HG02759 (cell line): ENCODE measurements around the gene SCNN1G.

ENCODE experiments used
- ATAC-seq: cut with Tn5 transposase; IDR thresholded peaks from one replicate; pipeline ENCODE4 v1.9.1; 2021; ENCODE audit warnings: mild to moderate bottlenecking, moderate library complexity; ENCODE audit not compliant: unreplicated experiment

Gene SCNN1G

GRCh38 chr16:23152386-23153178, 30.0 kb upstream of the SCNN1G start:
- no peak for ATAC-seq

DNA sequence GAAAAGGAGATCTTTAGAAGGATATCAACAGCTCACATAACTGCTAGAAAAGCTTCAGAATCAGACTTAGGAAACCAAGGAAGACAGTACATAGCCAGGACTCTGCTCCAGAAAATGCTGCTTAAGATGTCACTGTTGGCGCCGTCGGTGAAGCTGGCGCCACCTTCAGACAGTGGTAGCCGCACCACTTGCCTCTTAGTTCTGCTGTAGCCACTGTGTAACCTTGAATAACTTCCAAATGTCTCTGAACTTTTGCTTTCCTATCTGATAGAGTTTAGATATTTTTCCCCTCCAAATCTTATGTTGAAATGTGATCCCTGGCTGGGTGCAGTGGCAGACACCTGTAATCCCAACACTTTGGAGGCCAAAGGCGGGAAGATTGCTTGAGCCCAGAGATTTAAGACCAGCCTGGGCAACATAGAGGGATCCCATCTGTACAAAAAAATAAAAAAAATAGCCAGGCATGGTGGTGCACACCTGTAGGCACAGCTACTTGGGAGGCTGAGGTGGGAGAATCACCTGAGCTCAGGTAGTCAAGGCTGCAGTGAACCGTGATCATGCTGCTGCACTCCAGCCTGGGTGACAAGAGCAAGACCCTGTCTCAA, 27.0 kb upstream of the SCNN1G start:
- no peak for ATAC-seq

DNA sequence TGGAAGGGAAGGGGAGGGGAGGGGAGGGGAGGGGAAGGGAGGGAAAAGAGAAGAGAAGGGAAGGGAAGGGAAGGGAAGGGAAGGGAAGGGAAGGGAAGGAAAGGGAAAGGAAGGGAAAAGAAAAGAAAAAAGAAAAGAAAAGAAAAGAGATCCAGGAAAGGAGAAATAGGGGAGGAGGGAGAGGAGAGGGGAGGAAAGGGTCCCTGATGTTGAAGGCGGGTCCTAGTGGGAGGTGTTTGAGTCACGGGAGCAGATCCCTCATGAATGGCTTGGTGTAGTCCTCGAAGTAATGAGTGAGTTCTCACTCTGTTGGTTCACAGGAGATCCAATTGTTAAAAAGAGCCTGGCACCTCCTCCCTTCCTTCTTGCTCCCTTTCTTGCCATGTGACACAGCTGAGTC, 26.4 kb upstream of the SCNN1G start:
- ATAC-seq, result no peak

- ATAC-seq, result no peak
Measured at GRCh38 chr16:23156946-23157460, 25.5 kb upstream of the SCNN1G start.

DNA sequence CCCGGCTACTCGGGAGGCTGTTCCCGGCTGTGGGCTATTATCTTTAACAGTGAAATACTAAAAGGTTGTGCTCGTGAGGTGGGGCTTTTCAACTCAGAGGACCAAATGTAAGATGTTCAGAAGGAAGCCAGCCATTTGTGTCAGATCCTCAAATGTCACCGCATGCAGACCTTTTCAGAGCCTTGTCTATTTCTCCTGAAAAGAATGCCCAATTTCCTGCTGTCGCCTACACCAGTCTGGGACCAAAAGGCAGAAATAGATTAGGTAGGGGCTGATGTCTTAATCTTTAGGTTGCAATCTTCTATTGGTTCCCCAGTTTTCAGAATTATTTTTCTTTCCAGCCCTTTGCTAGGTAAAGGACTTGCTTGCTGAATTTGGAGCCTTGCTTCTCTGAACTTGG, 24.4 kb upstream of the SCNN1G start:
- no peak for ATAC-seq

DNA sequence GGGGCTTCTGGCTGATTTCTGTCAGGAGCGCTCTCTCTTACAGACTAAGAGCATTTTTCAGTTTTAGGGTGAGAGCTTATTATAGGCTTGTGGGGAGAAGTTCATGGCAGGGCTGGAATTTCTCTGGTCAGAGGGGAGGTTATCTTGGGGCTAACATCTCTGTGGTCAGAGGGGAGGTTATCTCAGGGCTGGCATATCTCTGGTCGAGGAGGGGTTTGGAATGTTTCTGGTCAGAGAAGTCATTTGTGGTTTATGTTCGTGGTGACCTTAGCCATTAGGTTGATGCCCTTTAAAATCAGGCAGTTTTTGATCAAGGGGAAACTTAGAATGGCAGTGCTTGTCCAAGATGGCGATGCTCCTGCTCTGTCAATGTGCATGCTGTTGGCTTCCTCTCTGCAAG, 22.5 kb upstream of the SCNN1G start:
- no peak for ATAC-seq

DNA sequence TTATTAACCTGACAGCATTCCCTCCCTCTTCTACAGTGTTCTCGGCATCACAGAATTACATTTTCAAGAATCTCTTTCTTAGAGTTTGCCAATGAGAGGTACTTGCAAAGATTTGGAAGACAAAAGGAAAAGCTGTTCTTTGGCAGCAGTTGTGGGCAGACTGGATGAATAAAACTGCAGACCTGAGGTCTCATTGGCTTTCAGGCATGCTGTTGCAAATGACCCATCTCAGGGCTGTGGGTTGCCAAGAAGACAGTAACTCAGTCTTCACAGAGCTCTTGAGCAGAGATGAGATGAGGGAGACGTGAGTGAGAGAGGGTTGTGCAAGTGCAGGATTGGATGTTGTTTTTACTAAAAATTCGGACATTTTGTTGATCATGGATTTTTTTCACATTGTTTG, 22.0 kb upstream of the SCNN1G start:
- ATAC-seq, result no peak

- no peak for ATAC-seq
Measured at GRCh38 chr16:23163921-23164320, 18.6 kb upstream of the SCNN1G start.

DNA sequence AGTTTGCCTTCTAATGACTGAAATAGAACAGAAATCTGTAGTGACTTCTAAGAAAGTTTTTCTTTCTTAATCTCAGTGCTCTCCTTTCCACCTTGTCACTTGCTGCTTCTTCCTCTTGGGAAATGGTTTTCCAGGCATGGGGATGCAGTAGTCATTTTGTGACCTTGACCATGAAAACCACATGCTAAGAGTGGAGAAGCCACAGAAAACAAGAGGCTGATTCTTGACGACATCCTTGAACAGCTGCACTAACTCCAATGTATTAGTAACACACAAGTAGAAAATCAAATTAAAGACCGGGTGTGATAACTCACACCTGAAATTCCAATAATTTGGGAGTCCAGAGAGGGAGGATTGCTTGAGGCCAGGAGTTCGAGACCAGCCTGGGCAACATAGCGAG, 17.8 kb upstream of the SCNN1G start:
- ATAC-seq, result no peak

DNA sequence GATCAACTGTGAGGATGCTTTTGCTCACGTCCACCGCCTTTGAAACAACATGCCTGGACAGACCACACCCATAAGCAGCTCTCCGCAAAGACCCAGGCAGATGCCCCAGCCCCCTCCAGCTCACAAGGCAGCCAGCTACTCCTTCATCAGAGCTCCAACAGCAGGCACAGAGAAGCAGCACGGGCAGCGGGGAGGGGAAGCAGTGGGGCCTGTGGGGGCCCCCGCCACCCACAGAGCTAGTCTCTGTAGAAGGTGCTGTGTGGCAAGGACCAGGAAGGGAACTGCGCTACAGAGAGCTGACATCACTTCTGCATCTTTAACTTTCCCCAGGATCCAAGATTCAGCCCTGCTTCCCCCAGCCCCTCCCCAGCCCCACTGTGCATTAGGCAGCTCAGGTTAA, 10.0 kb upstream of the SCNN1G start:
- no peak for ATAC-seq

- no peak for ATAC-seq
Measured at GRCh38 chr16:23172994-23173393, 9.6 kb upstream of the SCNN1G start.

DNA sequence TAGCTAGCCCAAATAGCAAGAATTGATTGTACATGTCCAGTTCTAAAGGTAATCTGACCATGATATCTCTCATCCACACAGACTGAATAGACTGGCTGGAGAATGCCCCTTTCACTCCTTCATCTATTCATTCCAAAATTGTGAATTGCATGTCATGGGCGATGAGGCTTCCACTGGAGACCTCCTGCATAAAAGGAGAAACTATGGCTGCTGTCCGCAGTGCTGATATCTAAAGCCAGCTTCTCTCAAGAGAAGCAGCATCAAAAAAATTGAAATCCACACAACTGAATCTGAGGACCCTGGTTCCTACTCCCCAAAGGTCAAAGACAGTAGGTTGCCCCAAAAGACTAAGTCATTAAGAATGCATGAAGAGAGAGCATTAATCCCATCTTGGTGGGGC, 7.9 kb upstream of the SCNN1G start:
- no peak for ATAC-seq

- ATAC-seq, result no peak
Measured at GRCh38 chr16:23175651-23176050, 6.9 kb upstream of the SCNN1G start.

- no peak for ATAC-seq
Measured at GRCh38 chr16:23181506-23181905, 1.0 kb upstream of the SCNN1G start.

GRCh38 chr16:23182206-23182678, 303 bp upstream of the SCNN1G start:
- peak; percentile 92 for ATAC-seq

- ATAC-seq, result no peak
Measured at GRCh38 chr16:23183543-23183862, 958 bp downstream of the SCNN1G start.

- ATAC-seq, result no peak
Measured at GRCh38 chr16:23185656-23186055, 3.1 kb downstream of the SCNN1G start.

- ATAC-seq, result no peak
Measured at GRCh38 chr16:23186171-23186570, 3.6 kb downstream of the SCNN1G start.

DNA sequence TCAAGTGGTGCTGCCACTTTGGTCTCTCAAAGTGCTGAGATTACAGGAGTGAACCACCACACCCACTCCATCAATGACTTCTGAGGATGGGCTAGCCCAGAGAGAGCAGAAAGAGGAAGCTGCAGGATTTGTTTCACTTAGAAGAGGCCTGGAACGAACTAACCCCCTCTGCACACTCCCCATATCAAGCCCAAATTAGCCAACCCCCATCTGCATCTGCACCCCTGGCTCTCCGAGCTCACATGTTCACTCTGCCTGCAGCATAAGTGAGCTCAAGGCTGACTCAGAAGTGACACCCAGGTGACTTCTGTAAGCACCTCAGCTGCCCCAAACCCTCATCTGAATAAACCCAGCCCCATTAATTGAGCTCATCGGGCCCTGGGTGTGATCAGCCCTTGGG, 4.8 kb downstream of the SCNN1G start:
- ATAC-seq, result no peak

- no peak for ATAC-seq
Measured at GRCh38 chr16:23188911-23189310, 6.4 kb downstream of the SCNN1G start.

DNA sequence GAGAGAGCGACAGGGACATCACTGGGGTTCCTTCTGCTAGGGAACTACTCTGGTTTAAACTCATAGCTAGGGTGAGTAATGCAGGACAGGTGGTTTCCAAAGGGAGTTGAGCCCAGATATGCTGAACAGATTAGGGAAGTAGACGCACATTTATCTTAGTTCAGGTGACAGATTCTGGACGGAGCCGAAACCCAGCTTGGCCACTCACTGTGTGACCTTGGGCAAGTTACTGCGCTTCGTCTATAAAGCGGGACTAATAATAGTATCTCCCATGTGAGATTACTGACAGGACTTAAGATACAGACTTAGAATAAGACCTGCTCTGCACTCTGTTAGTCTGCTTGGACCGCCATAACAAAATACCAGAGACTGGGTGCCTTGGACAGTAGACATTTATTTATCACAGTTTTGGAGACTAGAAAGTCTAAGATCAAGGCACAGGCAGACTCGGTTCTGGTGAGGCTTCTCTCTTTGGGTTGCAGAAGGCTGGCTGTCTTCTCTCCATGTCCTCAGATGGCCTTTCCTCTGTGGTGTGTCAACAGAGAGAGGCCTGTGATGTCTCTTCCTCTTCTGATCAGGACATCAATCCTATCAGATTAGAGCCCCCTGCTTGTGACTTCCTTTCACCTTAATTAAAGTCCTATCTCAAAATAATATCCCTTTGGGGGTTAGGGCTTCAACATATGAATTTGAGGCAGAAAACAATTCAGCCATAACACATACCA, 12.1 kb downstream of the SCNN1G start:
- ATAC-seq, result no peak
